22Rv1 (cell line): ENCODE measurements around the gene VKORC1L1.

Source experiments
- CTCF ChIP-seq: fragments of 450-650 bp; IDR thresholded peaks from 2 replicates; pipeline ENCODE4 v1.5.1; 2017; ENCODE audit warnings: mild to moderate bottlenecking
- ZFX ChIP-seq: fragments of 450-650 bp; IDR thresholded peaks from 2 replicates; pipeline ENCODE4 v1.6.1; 2017; ENCODE audit warnings: antibody characterized with exemption, borderline replicate concordance

GRCh38 chr7:65846008-65846570, 26.8 kb upstream of the VKORC1L1 start:
- TF ChIP-seq CTCF: no peak
- no peak for TF ChIP-seq ZFX
